ENCODE measurements around the gene TOP1.

The TOP1 gene

GRCh38 chr20:41072190-41072863 lies 43.7 kb downstream of the TOP1 start:
- H3K9ac ChIP-seq (ENCODE audit: low read length) = no peak overlapping the region
- no peaks in the 10 kb centered on the region for H3K4me1 ChIP-seq (ENCODE audit: control insufficient read depth, low read depth, low read length)
- no peaks in the 10 kb centered on the region for H3K27me3 ChIP-seq (ENCODE audit: control insufficient read depth, insufficient read depth, low read length)
- H3K4me3 ChIP-seq (ENCODE audit: low read length) = no peak overlapping the region
- peaks cover 27% of the 10 kb centered on the region for H3K36me3 ChIP-seq (ENCODE audit: control insufficient read depth, low read depth, low read length)
- no peaks in the 10 kb centered on the region for H3K9me3 ChIP-seq (ENCODE audit: control insufficient read depth, low read depth, low read length)
- no peak overlapping the region for H3K27ac ChIP-seq (ENCODE audit: low read length)

- Histone ChIP-seq H3K27ac (ENCODE audit: low read length) (no peak overlapping the region), H3K9ac (ENCODE audit: low read length) (no peak overlapping the region)
Observed at GRCh38 chr20:41072915-41073314, 44.3 kb downstream of the TOP1 start.

GRCh38 chr20:41074441-41074840 lies 45.8 kb downstream of the TOP1 start:
- Histone ChIP-seq H3K9ac (ENCODE audit: low read length) (no peak overlapping the region), H3K27ac (ENCODE audit: low read length) (no peak overlapping the region), H3K9me3 (ENCODE audit: control insufficient read depth, low read depth, low read length) (no peaks in the 10 kb centered on the region), H3K4me3 (ENCODE audit: low read length) (no peak overlapping the region), H3K4me1 (ENCODE audit: control insufficient read depth, low read depth, low read length) (no peaks in the 10 kb centered on the region), H3K27me3 (ENCODE audit: control insufficient read depth, insufficient read depth, low read length) (no peaks in the 10 kb centered on the region), H3K36me3 (ENCODE audit: control insufficient read depth, low read depth, low read length) (peaks cover 39% of the 10 kb centered on the region)

More at GRCh38 chr20:41072915-41073314, 44.3 kb downstream of the TOP1 start:
- H3K9me3 ChIP-seq (ENCODE audit: control insufficient read depth, low read depth, low read length) = no peaks in the 10 kb centered on the region
- peaks cover 27% of the 10 kb centered on the region for H3K36me3 ChIP-seq (ENCODE audit: control insufficient read depth, low read depth, low read length)
- no peak overlapping the region for H3K4me3 ChIP-seq (ENCODE audit: low read length)
- no peaks in the 10 kb centered on the region for H3K27me3 ChIP-seq (ENCODE audit: control insufficient read depth, insufficient read depth, low read length)
- no peaks in the 10 kb centered on the region for H3K4me1 ChIP-seq (ENCODE audit: control insufficient read depth, low read depth, low read length)

- Histone ChIP-seq H3K4me1 (ENCODE audit: control insufficient read depth, low read depth, low read length) (no peaks in the 10 kb centered on the region), H3K27me3 (ENCODE audit: control insufficient read depth, insufficient read depth, low read length) (no peaks in the 10 kb centered on the region), H3K27ac (ENCODE audit: low read length) (no peak overlapping the region), H3K9me3 (ENCODE audit: control insufficient read depth, low read depth, low read length) (no peaks in the 10 kb centered on the region), H3K36me3 (ENCODE audit: control insufficient read depth, low read depth, low read length) (peaks cover 56% of the 10 kb centered on the region), H3K9ac (ENCODE audit: low read length) (no peak overlapping the region), H3K4me3 (ENCODE audit: low read length) (no peak overlapping the region)
Observed at GRCh38 chr20:41076776-41077175, 48.2 kb downstream of the TOP1 start.

GRCh38 chr20:41078329-41078728 lies 49.7 kb downstream of the TOP1 start:
- Histone ChIP-seq H3K36me3 (ENCODE audit: control insufficient read depth, low read depth, low read length) (peaks cover 70% of the 10 kb centered on the region), H3K27ac (ENCODE audit: low read length) (no peak overlapping the region)

GRCh38 chr20:41079066-41079465 lies 50.4 kb downstream of the TOP1 start:
- Histone ChIP-seq H3K36me3 (ENCODE audit: control insufficient read depth, low read depth, low read length) (peaks cover 77% of the 10 kb centered on the region), H3K27ac (ENCODE audit: low read length) (no peak overlapping the region), H3K4me1 (ENCODE audit: control insufficient read depth, low read depth, low read length) (no peaks in the 10 kb centered on the region), H3K4me3 (ENCODE audit: low read length) (no peak overlapping the region), H3K9ac (ENCODE audit: low read length) (no peak overlapping the region), H3K27me3 (ENCODE audit: control insufficient read depth, insufficient read depth, low read length) (no peaks in the 10 kb centered on the region), H3K9me3 (ENCODE audit: control insufficient read depth, low read depth, low read length) (no peaks in the 10 kb centered on the region)

More at GRCh38 chr20:41078329-41078728, 49.7 kb downstream of the TOP1 start:
- Histone ChIP-seq H3K4me1 (ENCODE audit: control insufficient read depth, low read depth, low read length) (no peaks in the 10 kb centered on the region), H3K9me3 (ENCODE audit: control insufficient read depth, low read depth, low read length) (no peaks in the 10 kb centered on the region), H3K9ac (ENCODE audit: low read length) (no peak overlapping the region), H3K27me3 (ENCODE audit: control insufficient read depth, insufficient read depth, low read length) (no peaks in the 10 kb centered on the region), H3K4me3 (ENCODE audit: low read length) (no peak overlapping the region)

- no peaks in the 10 kb centered on the region for H3K4me1 ChIP-seq (ENCODE audit: control insufficient read depth, low read depth, low read length)
- H3K27me3 ChIP-seq (ENCODE audit: control insufficient read depth, insufficient read depth, low read length) = no peaks in the 10 kb centered on the region
- peaks cover 90% of the 10 kb centered on the region for H3K36me3 ChIP-seq (ENCODE audit: control insufficient read depth, low read depth, low read length)
- H3K4me3 ChIP-seq (ENCODE audit: low read length) = no peak overlapping the region
- no peak overlapping the region for H3K9ac ChIP-seq (ENCODE audit: low read length)
- no peaks in the 10 kb centered on the region for H3K9me3 ChIP-seq (ENCODE audit: control insufficient read depth, low read depth, low read length)
- no peak overlapping the region for H3K27ac ChIP-seq (ENCODE audit: low read length)
Observed at GRCh38 chr20:41080866-41081265, 52.2 kb downstream of the TOP1 start.

GRCh38 chr20:41081276-41081814 lies 52.7 kb downstream of the TOP1 start:
- no peaks in the 10 kb centered on the region for H3K27me3 ChIP-seq (ENCODE audit: control insufficient read depth, insufficient read depth, low read length)
- peaks cover 87% of the 10 kb centered on the region for H3K36me3 ChIP-seq (ENCODE audit: control insufficient read depth, low read depth, low read length)
- no peak overlapping the region for H3K4me3 ChIP-seq (ENCODE audit: low read length)
- H3K27ac ChIP-seq (ENCODE audit: low read length) = no peak overlapping the region
- H3K9ac ChIP-seq (ENCODE audit: low read length) = no peak overlapping the region
- H3K4me1 ChIP-seq (ENCODE audit: control insufficient read depth, low read depth, low read length) = no peaks in the 10 kb centered on the region
- no peaks in the 10 kb centered on the region for H3K9me3 ChIP-seq (ENCODE audit: control insufficient read depth, low read depth, low read length)

GRCh38 chr20:41082306-41082705 lies 53.7 kb downstream of the TOP1 start:
- Histone ChIP-seq H3K27ac (ENCODE audit: low read length) (no peak overlapping the region), H3K4me1 (ENCODE audit: control insufficient read depth, low read depth, low read length) (no peaks in the 10 kb centered on the region), H3K4me3 (ENCODE audit: low read length) (no peak overlapping the region), H3K9ac (ENCODE audit: low read length) (no peak overlapping the region), H3K27me3 (ENCODE audit: control insufficient read depth, insufficient read depth, low read length) (no peaks in the 10 kb centered on the region), H3K9me3 (ENCODE audit: control insufficient read depth, low read depth, low read length) (no peaks in the 10 kb centered on the region), H3K36me3 (ENCODE audit: control insufficient read depth, low read depth, low read length) (peaks cover 86% of the 10 kb centered on the region)

GRCh38 chr20:41085606-41086005 lies 57.0 kb downstream of the TOP1 start:
- Histone ChIP-seq H3K27me3 (ENCODE audit: control insufficient read depth, insufficient read depth, low read length) (no peaks in the 10 kb centered on the region), H3K4me1 (ENCODE audit: control insufficient read depth, low read depth, low read length) (no peaks in the 10 kb centered on the region), H3K36me3 (ENCODE audit: control insufficient read depth, low read depth, low read length) (peaks cover 62% of the 10 kb centered on the region), H3K27ac (ENCODE audit: low read length) (no peak overlapping the region), H3K9me3 (ENCODE audit: control insufficient read depth, low read depth, low read length) (no peaks in the 10 kb centered on the region), H3K4me3 (ENCODE audit: low read length) (no peak overlapping the region), H3K9ac (ENCODE audit: low read length) (no peak overlapping the region)

- no peak overlapping the region for H3K27ac ChIP-seq (ENCODE audit: low read length)
- H3K27me3 ChIP-seq (ENCODE audit: control insufficient read depth, insufficient read depth, low read length) = no peaks in the 10 kb centered on the region
- H3K4me1 ChIP-seq (ENCODE audit: control insufficient read depth, low read depth, low read length) = no peaks in the 10 kb centered on the region
- H3K36me3 ChIP-seq (ENCODE audit: control insufficient read depth, low read depth, low read length) = peaks cover 53% of the 10 kb centered on the region
- H3K9me3 ChIP-seq (ENCODE audit: control insufficient read depth, low read depth, low read length) = no peaks in the 10 kb centered on the region
- H3K4me3 ChIP-seq (ENCODE audit: low read length) = no peak overlapping the region
- H3K9ac ChIP-seq (ENCODE audit: low read length) = no peak overlapping the region
Observed at GRCh38 chr20:41086402-41087324, 58.0 kb downstream of the TOP1 start.

Data from iPS-18a (cell line).